Measurements from ENCODE around the gene PTPA. TPM values are rescaled to one million over a fixed set of nuclear protein-coding genes. Genes with fewer than 3 reads are reported as not detected.
"Not testable (repeated sequence)": the region's sequence is repeated elsewhere in the genome, so short reads cannot be mapped to it uniquely, and the experiment has no call there.

Gene PTPA
- total and polyA plus RNA-seq, 10 donors = 38.8 to 107 (median 88.5) TPM

DNA sequence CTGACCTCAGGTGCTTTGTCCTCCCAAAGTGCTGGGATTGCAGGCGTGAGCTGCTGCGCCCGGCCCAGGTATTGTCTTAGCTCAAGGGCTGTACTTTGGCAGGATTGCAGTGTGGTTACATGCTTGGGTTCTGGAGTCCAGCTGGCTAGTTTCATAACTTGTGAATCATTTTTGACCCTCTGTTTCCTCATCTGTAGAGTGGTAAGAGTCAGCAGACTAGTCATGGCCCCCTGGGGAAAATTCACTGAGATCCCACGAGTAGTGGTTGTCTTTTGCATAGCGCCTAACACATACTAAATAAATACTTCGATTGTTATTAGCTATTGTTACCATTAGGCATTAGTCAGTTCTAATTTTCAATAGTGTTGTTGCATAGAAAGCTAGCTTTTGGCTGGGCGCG is 14.3 kb downstream of the PTPA start:
- Histone ChIP-seq H3K9me3 (no peaks in the 10 kb centered on the region), H3K4me3 (no peak overlapping the region), H3K27me3 (replicated peaks in 1 of 7) (no peaks in the 10 kb centered on the region), H3K36me3 (peaks cover 4 to 100% (median 67%) of the 10 kb centered on the region in 6 donors), H3K4me1 (peaks cover 0 to 14% (median 5%) of the 10 kb centered on the region in 6 donors), H3K27ac (no peak overlapping the region)
- intact Hi-C loops (cut with DNase I; ENCODE audit: low total_unique reads) = no loop called here
- no peak for DNase-seq
- 81 to 93% (median 87%) methylated on average over 8 of the region's 8 CpGs for WGBS, 5 donors
- no peak for TF ChIP-seq POLR2AphosphoS5 (IDR thresholded peaks at IDR 0.05)
- TF ChIP-seq CTCF (IDR thresholded peaks at IDR 0.05 in 8 of 11, conservative IDR thresholded peaks at IDR 0.05 in 3 of 11) = no peak
- TF ChIP-seq POLR2A (IDR thresholded peaks at IDR 0.05) = no peak

DNA sequence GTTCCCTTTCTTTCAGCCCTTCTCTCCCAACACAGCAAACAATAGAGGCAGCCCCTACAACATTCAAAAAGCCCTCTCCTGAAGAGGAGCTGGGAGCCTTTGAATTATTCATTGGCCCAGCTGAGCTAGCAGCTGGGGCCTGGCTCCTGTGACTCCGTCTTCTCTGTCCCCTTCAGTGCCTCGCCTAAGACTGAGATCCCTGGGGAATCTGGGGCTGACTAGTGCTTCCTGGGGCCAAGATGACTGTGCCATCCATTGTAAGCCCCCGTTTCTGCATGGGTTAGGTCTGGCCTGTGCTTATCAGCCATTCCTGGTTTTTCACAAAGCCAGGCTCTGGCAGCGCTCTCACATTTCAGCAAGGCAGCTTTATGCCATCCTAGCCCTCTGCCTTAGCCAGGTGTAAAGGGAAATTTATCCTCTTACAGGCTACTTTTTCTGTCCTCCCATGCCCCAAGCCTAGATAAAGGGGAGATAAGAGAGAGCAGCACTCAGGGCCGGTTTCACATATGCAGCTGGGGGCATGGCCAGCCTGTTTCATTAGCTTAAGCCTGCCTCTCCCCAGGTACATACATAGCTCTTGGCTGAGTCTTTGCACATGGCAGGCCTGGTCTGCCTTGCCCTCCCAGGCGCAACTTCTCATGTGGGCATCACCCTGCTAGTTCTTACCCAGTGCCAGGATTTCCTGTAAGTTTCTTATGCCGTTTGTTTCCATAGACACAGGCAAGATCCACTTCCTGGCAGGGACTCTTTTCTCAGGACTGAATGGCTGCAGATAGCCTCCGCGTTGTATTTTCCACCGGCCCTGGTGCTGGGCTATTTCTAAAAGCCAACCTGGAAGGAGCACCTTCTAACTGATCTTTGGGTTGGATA is 15.8 kb downstream of the PTPA start:
- H3K36me3 ChIP-seq = peaks cover 0 to 98% (median 58%) of the 10 kb centered on the region in 6 donors
- no peak for TF ChIP-seq CTCF (IDR thresholded peaks at IDR 0.05 in 8 of 11, conservative IDR thresholded peaks at IDR 0.05 in 3 of 11)
- no peak for TF ChIP-seq POLR2A (IDR thresholded peaks at IDR 0.05)
- TF ChIP-seq POLR2AphosphoS5 (IDR thresholded peaks at IDR 0.05) = no peak
- H3K27ac ChIP-seq = peak overlapping the region in 2 of 8 donors; percentile 6 to 38
- WGBS, 5 donors = 56 to 77% (median 67%) methylated on average over 10 of the region's 10 CpGs
- intact Hi-C loops (cut with DNase I; ENCODE audit: low total_unique reads) = no loop called here
- DNase-seq = no peak
- H3K4me1 ChIP-seq = peaks cover 0 to 22% (median 12%) of the 10 kb centered on the region in 6 donors
- H3K27me3 ChIP-seq (replicated peaks in 1 of 7) = no peaks in the 10 kb centered on the region
- H3K9me3 ChIP-seq = no peaks in the 10 kb centered on the region
- H3K4me3 ChIP-seq = no peak overlapping the region

- H3K27ac ChIP-seq = no peak overlapping the region
- WGBS, 5 donors = 91 to 97% (median 95%) methylated on average over 5 of the region's 5 CpGs
- H3K9me3 ChIP-seq = no peaks in the 10 kb centered on the region
- H3K36me3 ChIP-seq = peaks cover 0 to 98% (median 51%) of the 10 kb centered on the region in 6 donors
- H3K4me3 ChIP-seq = no peak overlapping the region
- no peaks in the 10 kb centered on the region for H3K27me3 ChIP-seq (replicated peaks in 1 of 7)
- no peak for TF ChIP-seq CTCF (IDR thresholded peaks at IDR 0.05 in 8 of 11, conservative IDR thresholded peaks at IDR 0.05 in 3 of 11)
- no peak for TF ChIP-seq POLR2A (IDR thresholded peaks at IDR 0.05)
- no peak for TF ChIP-seq POLR2AphosphoS5 (IDR thresholded peaks at IDR 0.05)
- DNase-seq = no peak
- intact Hi-C loops (cut with DNase I; ENCODE audit: low total_unique reads) = no loop called here
- H3K4me1 ChIP-seq = peaks cover 0 to 24% (median 14%) of the 10 kb centered on the region in 6 donors
Observed at GRCh38 chr9:129128689-129129088, 17.5 kb downstream of the PTPA start.

GRCh38 chr9:129130271-129130670 is 19.1 kb downstream of the PTPA start:
- DNase-seq; H3K4me3 ChIP-seq; H3K27ac ChIP-seq; H3K9me3 ChIP-seq; H3K27me3 ChIP-seq (replicated peaks in 1 of 7): not testable (repeated sequence)
- 85 to 94% (median 88%) methylated on average over 7 of the region's 7 CpGs for WGBS, 5 donors
- H3K36me3 ChIP-seq = peaks cover 0 to 98% (median 42%) of the 10 kb centered on the region in 6 donors
- intact Hi-C loops (cut with DNase I; ENCODE audit: low total_unique reads) = loop anchor here (5.0 kb wide), 1 partner anchor 652 kb away; no protein-coding TSS in a partner anchor
- peaks cover 0 to 24% (median 14%) of the 10 kb centered on the region in 6 donors for H3K4me1 ChIP-seq

Measured in spleen (tissue), 11 donors.